H1 (cell line): ENCODE results near the gene BRI3BP. TPM values are rescaled to one million over a fixed set of nuclear protein-coding genes. Genes with fewer than 3 reads are reported as not detected.

Experiments used
- CTCF ChIA-PET: fragments of 300-600 bp; sonication (Branson Sonifier 250); formaldehyde crosslinking; loops from one replicate; lab custom pipeline; 2021; ENCODE audit not compliant: partially characterized antibody; lab: Charles Lee
- POLR2A ChIA-PET: fragments of 300-600 bp; sonication (Branson Sonifier 250); formaldehyde crosslinking; loops from one replicate; lab custom pipeline; 2021; ENCODE audit warnings: inconsistent platforms; ENCODE audit not compliant: partially characterized antibody; lab: Charles Lee
- DNase-seq, 2 experiments: peaks; one replicate each; pipeline versions ENCODE4 v3.0.0 to v3.0.0-alpha.2; 2010 to 2022; ENCODE audit warnings: low spot score in 2 of 2, low read depth in 1 of 2, mixed read lengths in 1 of 2
- FAIRE-seq: peaks from 2 replicates; lab custom pipeline; 2011; peaks lifted over from hg19 to GRCh38; lab: Jason Lieb, UNC
- H2AFZ ChIP-seq: 2 replicates; pipeline ENCODE4 v1.8.1; 2012; ENCODE audit warnings: low read length, inconsistent platforms
- H2AK5ac ChIP-seq: 2 replicates; pipeline ENCODE4 v1.6.1; 2013; ENCODE audit warnings: low read depth, low read length
- H2BK120ac ChIP-seq: replicated peaks from 2 replicates; pipeline ENCODE3; 2013; ENCODE audit warnings: low read depth, low read length, inconsistent platforms
- H2BK12ac ChIP-seq: 2 replicates; pipeline ENCODE4 v1.6.1; 2013; ENCODE audit warnings: low read depth, low read length
- H2BK15ac ChIP-seq: 2 replicates; pipeline ENCODE4 v1.6.1; 2013; ENCODE audit warnings: low read length
- H2BK20ac ChIP-seq: 2 replicates; pipeline ENCODE4 v1.6.1; 2013; ENCODE audit warnings: low read length
- H2BK5ac ChIP-seq: 2 replicates; pipeline ENCODE4 v1.6.1; 2013; ENCODE audit warnings: low read depth, low read length
- H3K14ac ChIP-seq: 2 replicates; pipeline ENCODE4 v1.6.1; 2013; ENCODE audit warnings: inconsistent platforms; ENCODE audit not compliant: insufficient read length
- H3K18ac ChIP-seq: 2 replicates; pipeline ENCODE4 v1.6.1; 2013; ENCODE audit warnings: low read length; ENCODE audit errors: extremely low read depth
- H3K23ac ChIP-seq: 2 replicates; pipeline ENCODE4 v1.6.1; 2013; ENCODE audit warnings: inconsistent platforms; ENCODE audit not compliant: insufficient read length
- H3K23me2 ChIP-seq: 2 replicates; pipeline ENCODE4 v1.6.1; 2013; ENCODE audit warnings: low read depth, low read length
- H3K27ac ChIP-seq: 2 replicates; pipeline ENCODE4 v1.6.1; 2011; ENCODE audit warnings: low read depth, low read length, inconsistent platforms
- H3K27me3 ChIP-seq, 4 experiments: replicated peaks in 1 of 4; 1 replicate in 1 of 4; 2 replicates in 3 of 4; pipeline versions ENCODE4 v1.6.1 to v1.8.1; 2011 to 2013; ENCODE audit warnings: low read length in 3 of 4, mild to moderate bottlenecking in 3 of 4, inconsistent platforms in 2 of 4, mixed read lengths in 2 of 4, moderate library complexity in 1 of 4; ENCODE audit not compliant: control insufficient read depth in 3 of 4, insufficient read depth in 3 of 4; ENCODE audit errors: extremely low read depth in 1 of 4
- H3K36me3 ChIP-seq, 4 experiments: 2 replicates each; pipeline versions ENCODE4 v1.6.1 to v1.8.1; 2011 to 2013; ENCODE audit warnings: mild to moderate bottlenecking in 4 of 4, low read length in 3 of 4, moderate library complexity in 2 of 4, control low read depth in 1 of 4, inconsistent platforms in 1 of 4; ENCODE audit not compliant: insufficient read depth in 4 of 4, control insufficient read depth in 2 of 4
- H3K4ac ChIP-seq: replicated peaks from 2 replicates; pipeline ENCODE3; 2013; ENCODE audit warnings: low read length, low read depth, mixed read lengths, inconsistent platforms; ENCODE audit not compliant: insufficient read length
- H3K4me1 ChIP-seq, 4 experiments: replicated peaks in 1 of 4; 1 replicate in 1 of 4; 2 replicates in 3 of 4; pipeline versions ENCODE4 v1.6.1 to v1.8.1; 2011 to 2013; ENCODE audit warnings: low read length in 3 of 4, inconsistent platforms in 2 of 4, mixed read lengths in 1 of 4; ENCODE audit not compliant: insufficient read depth in 4 of 4, control insufficient read depth in 3 of 4
- H3K4me2 ChIP-seq, 2 experiments: 2 replicates each; pipeline versions ENCODE4 v1.6.1 to v1.8.1; 2011 to 2013; ENCODE audit warnings: low read depth in 2 of 2, low read length in 2 of 2, control low read depth in 1 of 2, inconsistent platforms in 1 of 2, mild to moderate bottlenecking in 1 of 2; ENCODE audit not compliant: insufficient read depth in 1 of 2
- H3K4me3 ChIP-seq, 4 experiments: fragments of 200-600, 300-600 bp in 1 of 4; sonication (generic), shearing (Covaris generic), sonication (Bioruptor Twin) in 1 of 4; 2 replicates each; pipeline versions ENCODE4 v1.5.1 to v1.8.1; 2011 to 2016; ENCODE audit warnings: low read length in 4 of 4, low read depth in 3 of 4, control low read depth in 2 of 4, inconsistent platforms in 2 of 4, mild to moderate bottlenecking in 2 of 4, mixed read lengths in 1 of 4, moderate library complexity in 1 of 4; ENCODE audit not compliant: insufficient read depth in 2 of 4; ENCODE audit errors: extremely low read depth in 1 of 4
- H3K56ac ChIP-seq: replicated peaks from 2 replicates; pipeline ENCODE3; 2013; ENCODE audit warnings: low read depth, mild to moderate bottlenecking, mixed read lengths, low read length, inconsistent platforms; ENCODE audit not compliant: insufficient read length
- H3K79me1 ChIP-seq: 2 replicates; pipeline ENCODE4 v1.6.1; 2013; ENCODE audit warnings: low read depth, low read length, control low read depth
- H3K79me2 ChIP-seq, 2 experiments: 2 replicates each; pipeline versions ENCODE4 v1.6.1 to v1.8.1; 2012 to 2013; ENCODE audit warnings: low read length in 2 of 2, mild to moderate bottlenecking in 2 of 2, inconsistent platforms in 1 of 2; ENCODE audit not compliant: insufficient read depth in 2 of 2, control insufficient read depth in 1 of 2
- H3K9ac ChIP-seq, 4 experiments: replicated peaks in 1 of 4; 1 replicate in 1 of 4; 2 replicates in 3 of 4; pipeline versions ENCODE4 v1.6.1 to v1.8.1; 2011 to 2013; ENCODE audit warnings: low read depth in 3 of 4, low read length in 3 of 4, control low read depth in 2 of 4, mild to moderate bottlenecking in 2 of 4, moderate library complexity in 2 of 4, inconsistent platforms in 1 of 4; ENCODE audit errors: extremely low read depth in 1 of 4
- H3K9me3 ChIP-seq, 2 experiments: 2 replicates each; pipeline versions ENCODE4 v1.6.1 to v1.8.1; 2012 to 2013; ENCODE audit warnings: mild to moderate bottlenecking in 2 of 2, moderate library complexity in 2 of 2, control low read depth in 1 of 2, inconsistent platforms in 1 of 2, low read depth in 1 of 2, low read length in 1 of 2, mixed read lengths in 1 of 2; ENCODE audit not compliant: insufficient read depth in 2 of 2
- H4K20me1 ChIP-seq, 2 experiments: replicated peaks in 1 of 2; 2 replicates each; pipeline versions ENCODE3 to v1.8.1; 2011 to 2013; ENCODE audit warnings: inconsistent platforms in 2 of 2, low read length in 2 of 2, mild to moderate bottlenecking in 1 of 2; ENCODE audit not compliant: insufficient read depth in 2 of 2, control insufficient read depth in 1 of 2
- H4K5ac ChIP-seq: 2 replicates; pipeline ENCODE4 v1.6.1; 2013; ENCODE audit warnings: low read length, low read depth, mixed read lengths, inconsistent platforms; ENCODE audit not compliant: insufficient read length
- H4K8ac ChIP-seq: 2 replicates; pipeline ENCODE4 v1.8.0; 2013; ENCODE audit warnings: mild to moderate bottlenecking, moderate library complexity, low read length, inconsistent platforms; ENCODE audit not compliant: insufficient read depth; ENCODE audit errors: extremely low read depth
- H4K91ac ChIP-seq: replicated peaks from 2 replicates; pipeline ENCODE3; 2013; ENCODE audit warnings: low read length, mixed read lengths, inconsistent platforms; ENCODE audit not compliant: insufficient read length
- BACH1 ChIP-seq: IDR thresholded peaks from 2 replicates; pipeline ENCODE4 v1.6.1; 2012; ENCODE audit warnings: low read length, improper control_type of control experiment
- BRCA1 ChIP-seq: IDR thresholded peaks from 2 replicates; pipeline ENCODE4 v1.6.1; 2012; ENCODE audit warnings: low read depth, low read length, improper control_type of control experiment
- CHD2 ChIP-seq: IDR thresholded peaks from 2 replicates; pipeline ENCODE4 v1.6.1; 2012; ENCODE audit warnings: low read length, improper control_type of control experiment
- KDM5A ChIP-seq: fragments of 200-600 bp; IDR thresholded peaks from 2 replicates; pipeline ENCODE4 v1.7.1; 2012; ENCODE audit warnings: mild to moderate bottlenecking, low read length, inconsistent platforms, mixed read lengths
- NRF1 ChIP-seq: IDR thresholded peaks from 2 replicates; pipeline ENCODE4 v1.6.1; 2011; ENCODE audit warnings: mild to moderate bottlenecking, low read depth, low read length, improper control_type of control experiment
- PHF8 ChIP-seq: fragments of 200-600 bp; sonication (generic); conservative IDR thresholded peaks from 2 replicates; pipeline ENCODE4 v1.7.1; 2012; ENCODE audit warnings: low read depth, mild to moderate bottlenecking, inconsistent platforms, low read length, moderate library complexity
- POLR2A ChIP-seq, 2 experiments: IDR thresholded peaks; 1 replicate in 1 of 2; 2 replicates in 1 of 2; pipeline ENCODE4 v1.6.1; 2011; ENCODE audit warnings: low read depth in 2 of 2, low read length in 2 of 2, mild to moderate bottlenecking in 2 of 2; ENCODE audit errors: control extremely low read depth in 1 of 2
- RBBP5 ChIP-seq: IDR thresholded peaks from 2 replicates; pipeline ENCODE4 v1.7.1; 2012; ENCODE audit warnings: low read depth, mild to moderate bottlenecking, inconsistent platforms, low read length, moderate library complexity, borderline replicate concordance
- RFX5 ChIP-seq: IDR thresholded peaks from 2 replicates; pipeline ENCODE4 v1.6.1; 2011; ENCODE audit warnings: low read depth, low read length, improper control_type of control experiment, borderline replicate concordance
- SIX5 ChIP-seq: IDR thresholded peaks from 2 replicates; pipeline ENCODE4 v1.6.1; 2011; ENCODE audit warnings: mild to moderate bottlenecking, low read depth, low read length
- SP4 ChIP-seq: IDR thresholded peaks from 2 replicates; pipeline ENCODE4 v1.6.1; 2012; ENCODE audit warnings: low read length, inconsistent platforms
- TCF12 ChIP-seq: IDR thresholded peaks from 2 replicates; pipeline ENCODE4 v1.6.1; 2011; ENCODE audit warnings: low read depth, mild to moderate bottlenecking, low read length
- TEAD4 ChIP-seq: IDR thresholded peaks from 2 replicates; pipeline ENCODE4 v1.6.1; 2012; ENCODE audit warnings: low read depth, low read length, inconsistent platforms, mixed read lengths
- WGBS, 2 experiments: shearing (Covaris generic) in 1 of 2; methylation state at CpG; one replicate each; pipeline versions ENCODE4 v1.1.6 to v1.1.7; 2013 to 2015; ENCODE audit warnings: low lambda C conversion rate in 2 of 2, mixed read lengths in 2 of 2, inconsistent platforms in 1 of 2, low coverage in 1 of 2, missing lambda C conversion rate in 1 of 2; ENCODE audit not compliant: insufficient replicate concordance in 2 of 2, insufficient coverage in 1 of 2, insufficient read length in 1 of 2; ENCODE audit errors: extremely low coverage in 1 of 2, missing lambda C conversion rate in 1 of 2; 5-methylcytosine and 5-hydroxymethylcytosine counted together
- polyA plus RNA-seq, 7 experiments: library from polyadenylated mRNA; depleted of rRNA in 3 of 7; stranded (reverse) in 5 of 7; unstranded in 2 of 7; fragments of >200 nt in 5 of 7; fragments of 200-250 nt in 2 of 7; gene quantifications; 1 replicate in 5 of 7; 2 replicates in 1 of 7; 4 replicates in 1 of 7; pipeline versions ENCODE4 v1.2.1 to v1.2.3, GENCODE V29; 2011 to 2013; ENCODE audit warnings: missing spikeins in 2 of 7, mixed read lengths in 2 of 7
- total RNA-seq: library from RNA; stranded (reverse); fragmentation: NEBNext Ultra II Directional; extraction: Animal tissue kit (Norgen Biotek cat#: 25700); gene quantifications from 2 replicates; pipeline ENCODE4 v1.2.1, GENCODE V29; 2021
- TF ChIP-seq, protein P1 (sequence below): IDR thresholded peaks from 2 replicates; pipeline ENCODE4 v1.6.1; 2012; ENCODE audit warnings: inconsistent platforms

The BRI3BP gene
- total and polyA plus RNA-seq, 2 of the 8 experiments (the other 6 are each of a cell fraction or from before 2014, with no cell fraction given): 5.4 to 14.2 TPM

GRCh38 chr12:124952295-124952694, 41.1 kb upstream of the BRI3BP start:
- Histone ChIP-seq H3K9ac (no peak overlapping the region), H3K79me1 (no peaks in the 10 kb centered on the region), H4K5ac (no peak overlapping the region), H2AK5ac (no peak overlapping the region), H4K8ac (peak overlapping the region; percentile 25; the same call in 1 of the 2 replicates), H3K79me2 (no peaks in the 10 kb centered on the region), H3K56ac (no peak overlapping the region), H3K36me3 (peaks cover 21 to 62% (median 53%) of the 10 kb centered on the region in 4 experiments), H3K23me2 (no peaks in the 10 kb centered on the region), H4K91ac (no peak overlapping the region), H2AFZ (no peak overlapping the region), H3K27ac (no peak overlapping the region), H3K9me3 (no peaks in the 10 kb centered on the region), H3K4me1 (no peaks in the 10 kb centered on the region), H3K4ac (no peak overlapping the region), H3K4me3 (no peak overlapping the region), H3K4me2 (no peak overlapping the region), H2BK20ac (no peak overlapping the region), H3K27me3 (no peaks in the 10 kb centered on the region), H2BK5ac (no peak overlapping the region), H2BK12ac (no peak overlapping the region), H3K23ac (no peak overlapping the region), H2BK15ac (no peak overlapping the region), H2BK120ac (no peak overlapping the region), H4K20me1 (peaks cover 0 to 5% of the 10 kb centered on the region in 2 experiments), H3K14ac (no peak overlapping the region), H3K18ac (no peak overlapping the region)
- DNase-seq: no peak
- FAIRE-seq: no peak
- 87% methylated on average over 11 of the region's 17 CpGs; no CpG with 5 or more reads in 1 of the 2 experiments for WGBS, 2 experiments
- POLR2A ChIA-PET: interaction anchor here (0.9 to 2.5 kb wide), 3 partner anchors 9 to 14 kb away, joined by 3 to 13 read pairs (median 4); no protein-coding TSS in a partner anchor
- CTCF ChIA-PET: interaction anchor here (0.6 to 1.3 kb wide), 3 partner anchors 14 to 656 kb away, joined by 3 to 5 read pairs (median 3); no protein-coding TSS in a partner anchor
- TF ChIP-seq BACH1 (no peak), CHD2 (no peak), KDM5A (no peak), RFX5 (no peak), PHF8 (no peak), POLR2A (IDR thresholded peaks at IDR 0.05; ENCODE audit: control extremely low read depth in 1 of 2, low read depth in 2 of 2, low read length in 2 of 2) (no peak), NRF1 (no peak), RBBP5 (no peak), TCF12 (no peak), TEAD4 (no peak), BRCA1 (no peak), SP4 (no peak), SIX5 (no peak)
- TF ChIP-seq, protein P1, sequence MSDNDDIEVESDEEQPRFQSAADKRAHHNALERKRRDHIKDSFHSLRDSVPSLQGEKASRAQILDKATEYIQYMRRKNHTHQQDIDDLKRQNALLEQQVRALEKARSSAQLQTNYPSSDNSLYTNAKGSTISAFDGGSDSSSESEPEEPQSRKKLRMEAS: no peak
